GM13976 (cell line): ENCODE results near the gene WDFY4.

Experiments
- DNase-seq: peaks from one replicate; pipeline ENCODE4 v3.0.0; 2012; ENCODE audit warnings: low spot score
- in situ Hi-C: fragments of 300-500 bp; cut with MboI; formaldehyde crosslinking; loops from one replicate; pipeline ENCODE4 v1.12.0; 2022; ENCODE audit warnings: low sequenced_read_pairs, mixed read lengths, inconsistent platforms; ENCODE audit not compliant: unreplicated experiment
- TF ChIP-seq, protein P1 (sequence below): IDR thresholded peaks from 2 replicates; pipeline ENCODE4 v1.5.1; 2012; ENCODE audit warnings: borderline replicate concordance, mild to moderate bottlenecking; ENCODE audit not compliant: insufficient read depth; ENCODE audit errors: extremely low read depth, missing control alignments, control extremely low read depth

Gene WDFY4, protein sequence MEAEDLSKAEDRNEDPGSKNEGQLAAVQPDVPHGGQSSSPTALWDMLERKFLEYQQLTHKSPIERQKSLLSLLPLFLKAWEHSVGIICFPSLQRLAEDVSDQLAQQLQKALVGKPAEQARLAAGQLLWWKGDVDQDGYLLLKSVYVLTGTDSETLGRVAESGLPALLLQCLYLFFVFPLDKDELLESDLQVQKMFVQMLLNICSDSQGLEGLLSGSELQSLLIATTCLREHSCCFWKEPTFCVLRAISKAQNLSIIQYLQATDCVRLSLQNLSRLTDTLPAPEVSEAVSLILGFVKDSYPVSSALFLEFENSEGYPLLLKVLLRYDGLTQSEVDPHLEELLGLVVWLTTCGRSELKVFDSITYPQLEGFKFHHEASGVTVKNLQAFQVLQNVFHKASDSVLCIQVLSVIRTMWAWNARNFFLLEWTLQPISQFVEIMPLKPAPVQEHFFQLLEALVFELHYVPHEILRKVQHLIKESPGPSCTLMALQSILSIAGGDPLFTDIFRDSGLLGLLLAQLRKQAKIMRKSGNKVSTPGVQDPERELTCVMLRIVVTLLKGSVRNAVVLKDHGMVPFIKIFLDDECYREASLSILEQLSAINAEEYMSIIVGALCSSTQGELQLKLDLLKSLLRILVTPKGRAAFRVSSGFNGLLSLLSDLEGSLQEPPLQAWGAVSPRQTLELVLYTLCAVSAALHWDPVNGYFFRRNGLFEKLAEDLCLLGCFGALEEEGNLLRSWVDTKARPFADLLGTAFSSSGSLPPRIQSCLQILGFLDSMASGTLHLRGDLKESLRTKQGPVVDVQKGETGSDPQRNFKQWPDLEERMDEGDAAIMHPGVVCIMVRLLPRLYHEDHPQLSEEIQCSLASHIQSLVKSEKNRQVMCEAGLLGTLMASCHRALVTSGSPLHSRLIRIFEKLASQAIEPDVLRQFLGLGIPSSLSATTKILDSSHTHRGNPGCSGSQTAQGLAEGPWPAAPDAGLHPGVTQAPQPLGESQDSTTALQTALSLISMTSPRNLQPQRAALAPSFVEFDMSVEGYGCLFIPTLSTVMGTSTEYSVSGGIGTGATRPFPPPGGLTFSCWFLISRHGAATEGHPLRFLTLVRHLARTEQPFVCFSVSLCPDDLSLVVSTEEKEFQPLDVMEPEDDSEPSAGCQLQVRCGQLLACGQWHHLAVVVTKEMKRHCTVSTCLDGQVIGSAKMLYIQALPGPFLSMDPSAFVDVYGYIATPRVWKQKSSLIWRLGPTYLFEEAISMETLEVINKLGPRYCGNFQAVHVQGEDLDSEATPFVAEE (N-terminal part only)

DNA sequence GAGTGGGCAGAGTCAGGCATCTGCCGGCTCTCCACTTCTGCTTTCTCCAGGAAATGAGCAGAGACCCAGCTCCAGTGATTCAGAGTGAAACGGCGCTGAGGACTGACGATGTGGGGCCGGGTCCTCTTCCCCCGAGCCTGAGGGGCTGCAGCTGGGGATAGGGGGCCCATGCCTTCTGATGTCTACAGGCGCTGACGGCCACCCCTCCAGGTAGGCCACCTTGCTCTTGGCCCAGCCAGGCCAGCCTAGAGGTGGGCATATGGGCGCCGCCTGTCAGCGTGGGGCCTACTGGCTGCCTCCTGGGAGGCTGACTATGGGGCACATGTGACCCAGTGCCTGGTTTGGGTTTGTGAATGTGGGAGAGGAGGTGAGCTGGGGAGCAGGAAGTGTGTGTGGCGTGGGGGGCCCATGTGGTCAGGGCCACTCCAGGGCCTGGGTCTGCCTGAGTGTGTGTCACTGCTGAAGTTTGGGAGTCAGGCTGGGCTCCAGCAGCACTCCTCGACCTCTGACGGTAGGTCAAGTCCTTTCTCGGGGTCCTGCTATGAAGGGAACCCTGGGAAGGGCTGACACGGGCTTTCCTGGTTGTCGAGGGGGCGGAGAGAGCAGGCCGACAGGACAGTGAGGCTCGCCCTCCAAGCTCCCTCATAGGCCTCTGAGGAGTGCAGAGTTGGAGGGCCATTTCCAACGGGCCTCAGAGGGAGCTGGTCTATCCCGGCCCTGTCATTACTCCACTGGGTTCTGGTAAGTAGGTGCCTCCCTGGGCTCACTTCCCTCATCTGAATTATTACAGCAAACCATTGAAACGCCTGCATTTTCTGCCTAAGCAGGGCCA, at the start of gene WDFY4:
TSS of gene WDFY4 (plus strand) at position 82 of the 832 bp plus-strand sequence. CDS start 24,860 bp downstream, outside the sequence.
- TF ChIP-seq, protein P1, sequence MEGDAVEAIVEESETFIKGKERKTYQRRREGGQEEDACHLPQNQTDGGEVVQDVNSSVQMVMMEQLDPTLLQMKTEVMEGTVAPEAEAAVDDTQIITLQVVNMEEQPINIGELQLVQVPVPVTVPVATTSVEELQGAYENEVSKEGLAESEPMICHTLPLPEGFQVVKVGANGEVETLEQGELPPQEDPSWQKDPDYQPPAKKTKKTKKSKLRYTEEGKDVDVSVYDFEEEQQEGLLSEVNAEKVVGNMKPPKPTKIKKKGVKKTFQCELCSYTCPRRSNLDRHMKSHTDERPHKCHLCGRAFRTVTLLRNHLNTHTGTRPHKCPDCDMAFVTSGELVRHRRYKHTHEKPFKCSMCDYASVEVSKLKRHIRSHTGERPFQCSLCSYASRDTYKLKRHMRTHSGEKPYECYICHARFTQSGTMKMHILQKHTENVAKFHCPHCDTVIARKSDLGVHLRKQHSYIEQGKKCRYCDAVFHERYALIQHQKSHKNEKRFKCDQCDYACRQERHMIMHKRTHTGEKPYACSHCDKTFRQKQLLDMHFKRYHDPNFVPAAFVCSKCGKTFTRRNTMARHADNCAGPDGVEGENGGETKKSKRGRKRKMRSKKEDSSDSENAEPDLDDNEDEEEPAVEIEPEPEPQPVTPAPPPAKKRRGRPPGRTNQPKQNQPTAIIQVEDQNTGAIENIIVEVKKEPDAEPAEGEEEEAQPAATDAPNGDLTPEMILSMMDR, result no peak
- in situ Hi-C loops, result no loop called here
- peak; percentile 83 for DNase-seq

DNA sequence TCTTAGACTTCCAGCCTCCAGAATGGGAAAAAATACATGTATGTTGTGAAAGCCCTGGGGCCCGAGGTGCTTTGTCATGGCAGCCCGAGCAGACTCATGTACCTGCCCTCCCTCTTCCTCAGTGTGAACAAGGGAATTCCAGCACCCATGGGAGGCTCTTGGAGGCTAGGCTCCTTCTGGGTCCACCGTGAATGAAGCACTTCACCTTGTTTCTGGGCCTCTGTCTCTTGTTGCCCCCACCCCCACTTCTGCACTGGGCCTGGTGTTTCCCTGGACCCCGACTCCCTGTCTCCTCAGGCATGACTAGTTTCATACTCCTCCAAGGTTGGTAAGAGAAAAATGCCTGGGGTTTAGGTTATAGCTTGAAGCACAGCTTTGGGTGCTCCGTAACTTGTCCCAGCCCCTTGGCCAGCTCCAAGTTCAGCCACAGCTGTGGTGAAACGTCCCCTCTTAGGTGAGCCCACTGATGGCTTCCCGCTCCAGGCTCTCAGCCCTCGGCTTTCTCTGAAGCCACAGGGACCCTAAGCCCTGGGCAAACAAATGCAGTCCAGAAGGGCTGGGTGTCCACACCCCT, 49.6 kb upstream of the WDFY4 start:
- TF ChIP-seq, protein P1, result no peak
- no peak for DNase-seq

DNA sequence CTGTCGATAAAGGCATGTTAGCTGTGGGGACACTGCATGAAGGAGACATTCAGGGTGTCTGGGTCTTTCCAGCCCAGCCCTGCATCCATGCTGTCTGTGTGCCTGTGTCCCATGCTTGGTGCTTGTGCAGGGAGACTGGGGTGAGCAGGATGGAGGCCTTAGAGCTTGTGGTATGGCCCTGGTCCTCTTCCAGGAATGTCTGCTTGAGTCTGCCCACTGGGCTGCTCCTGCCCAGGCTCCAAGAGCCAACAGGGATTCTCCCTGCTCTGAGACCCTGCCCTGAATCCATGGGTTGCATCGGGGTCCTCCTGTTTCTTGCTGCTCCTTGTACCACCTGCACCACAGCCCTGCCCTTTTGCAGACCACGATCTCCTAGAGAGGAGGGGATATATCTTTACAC, 48.4 kb upstream of the WDFY4 start:
- in situ Hi-C loops, result no loop called here
- DNase-seq, result no peak
- TF ChIP-seq, protein P1, result no peak

More for the DNA sequence above, 49.6 kb upstream of the WDFY4 start:
- in situ Hi-C loops, result no loop called here

DNA sequence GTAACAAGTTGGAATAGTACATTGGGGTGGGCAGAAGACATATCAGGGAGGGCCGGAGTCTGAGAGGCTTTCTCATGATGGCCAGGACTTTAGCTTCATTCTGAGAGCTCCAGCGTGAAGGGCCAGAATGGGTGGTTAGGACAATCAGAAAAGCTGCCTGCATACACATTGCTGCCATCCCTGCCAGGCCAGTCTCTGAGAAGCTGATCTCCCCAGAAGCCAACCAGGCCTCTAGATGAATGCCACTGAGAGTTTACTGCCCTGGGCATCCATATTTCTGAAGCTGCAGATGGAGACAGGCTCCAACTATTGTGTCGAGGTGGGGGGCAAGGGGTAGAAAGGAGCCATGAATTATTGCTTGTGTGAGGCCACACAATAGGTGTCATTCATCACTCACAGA, 47.8 kb upstream of the WDFY4 start:
- no peak for DNase-seq
- in situ Hi-C loops, result no loop called here
- TF ChIP-seq, protein P1, result no peak

DNA sequence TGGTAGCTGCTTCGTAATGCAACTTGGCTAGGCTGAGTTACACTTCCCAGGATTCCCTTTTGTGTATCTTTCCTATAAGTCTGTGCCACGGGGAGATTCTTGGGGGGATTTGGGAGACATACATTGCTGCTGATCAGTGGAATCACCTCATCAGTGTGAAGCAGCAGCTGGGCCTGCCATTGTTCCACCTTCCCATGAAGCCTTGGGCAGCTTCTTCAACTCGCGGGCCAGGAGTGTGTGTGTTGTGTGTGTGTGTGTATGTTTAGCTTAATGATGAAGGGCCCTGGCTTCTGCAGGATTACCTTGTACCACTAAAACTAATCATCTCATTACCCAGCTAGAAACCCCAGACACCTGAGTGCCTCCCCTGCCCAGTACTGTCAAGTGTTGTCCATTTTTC, 46.5 kb upstream of the WDFY4 start:
- TF ChIP-seq, protein P1, result no peak
- no peak for DNase-seq
- in situ Hi-C loops, result no loop called here
